ENCODE data around the gene TPO.

TPO gene

GRCh38 chr2:1586251-1586922 is 173.1 kb downstream of the TPO start:
- DNase-seq (ENCODE audit: low read depth), result no peak

GRCh38 chr2:1586923-1587840 is 173.9 kb downstream of the TPO start:
- no peak for DNase-seq (ENCODE audit: low read depth)

DNA sequence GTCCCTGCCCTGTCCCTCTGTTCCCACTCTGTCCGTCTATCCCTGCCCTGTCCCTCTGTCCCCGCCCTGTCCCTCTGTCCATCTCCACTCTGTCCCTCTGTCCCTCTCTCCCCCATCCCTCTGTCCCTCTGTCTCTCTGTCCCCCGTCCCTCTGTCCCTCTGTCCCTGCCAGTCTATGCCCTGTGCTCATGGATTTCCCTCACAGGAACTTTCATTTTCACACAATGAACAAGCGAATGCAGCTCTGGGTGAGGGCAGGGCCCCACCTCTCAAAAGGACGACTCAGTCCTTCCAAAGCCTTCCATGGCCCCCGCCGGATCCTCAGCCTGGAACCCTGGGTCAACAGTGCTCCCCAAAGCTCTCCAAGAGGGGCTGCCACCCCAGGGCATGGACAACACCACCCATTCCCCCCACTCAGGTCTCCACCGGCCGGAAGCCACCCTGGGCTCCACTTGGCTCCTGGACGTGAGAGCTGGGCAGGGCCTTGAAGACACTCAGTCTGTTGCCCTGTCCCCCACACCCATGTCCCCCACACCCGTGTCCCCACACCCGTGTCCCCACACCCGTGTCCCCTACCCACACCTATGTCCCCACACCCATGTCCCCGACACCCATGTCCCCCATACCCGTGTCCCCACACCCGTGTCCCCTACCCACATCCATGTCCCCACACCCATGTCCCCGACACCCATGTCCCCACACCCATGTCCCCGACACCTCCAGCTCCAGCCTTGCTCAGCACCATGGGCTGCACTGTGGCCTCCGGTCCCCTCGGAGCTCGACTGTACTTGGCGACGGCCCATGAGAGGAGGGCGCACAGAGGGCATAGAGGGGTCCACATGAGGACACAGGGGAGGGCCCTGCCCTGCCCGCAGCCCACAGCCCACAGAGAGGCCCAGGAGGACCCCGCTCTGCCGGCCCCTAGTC is 175.1 kb downstream of the TPO start:
- no peak for DNase-seq (ENCODE audit: low read depth)

DNA sequence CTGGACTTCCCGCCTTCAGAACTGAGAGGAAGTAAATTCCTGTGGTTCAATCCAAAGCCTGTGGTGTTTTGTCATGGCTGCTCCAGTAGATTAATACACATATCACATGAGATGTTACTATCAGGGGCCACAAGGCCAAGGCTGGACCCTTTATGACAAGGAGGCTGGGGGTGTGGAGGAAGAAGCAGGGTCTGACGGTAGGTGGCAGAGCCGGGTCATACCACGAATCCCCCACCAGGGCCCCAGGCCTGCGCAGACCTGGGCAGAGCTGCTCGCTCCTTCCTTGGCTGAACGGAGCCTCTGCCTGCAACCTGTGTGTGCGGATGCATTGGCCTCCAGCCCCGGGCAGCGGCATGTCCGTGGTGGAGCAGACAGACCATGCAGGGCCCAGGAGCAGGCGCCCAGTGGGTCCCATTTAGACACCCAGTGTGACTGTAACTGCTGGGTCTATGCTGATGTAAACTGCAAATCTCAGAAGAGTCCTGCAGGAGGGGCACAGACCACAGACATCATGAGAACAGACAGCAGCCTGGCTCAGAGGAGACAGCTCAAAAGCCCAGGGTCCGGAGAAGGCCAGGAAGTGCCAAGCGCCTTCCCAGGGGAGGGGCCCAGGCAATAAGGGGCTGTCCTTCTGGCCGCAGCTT is 175.8 kb downstream of the TPO start:
- no peak for DNase-seq (ENCODE audit: low read depth)

DNA sequence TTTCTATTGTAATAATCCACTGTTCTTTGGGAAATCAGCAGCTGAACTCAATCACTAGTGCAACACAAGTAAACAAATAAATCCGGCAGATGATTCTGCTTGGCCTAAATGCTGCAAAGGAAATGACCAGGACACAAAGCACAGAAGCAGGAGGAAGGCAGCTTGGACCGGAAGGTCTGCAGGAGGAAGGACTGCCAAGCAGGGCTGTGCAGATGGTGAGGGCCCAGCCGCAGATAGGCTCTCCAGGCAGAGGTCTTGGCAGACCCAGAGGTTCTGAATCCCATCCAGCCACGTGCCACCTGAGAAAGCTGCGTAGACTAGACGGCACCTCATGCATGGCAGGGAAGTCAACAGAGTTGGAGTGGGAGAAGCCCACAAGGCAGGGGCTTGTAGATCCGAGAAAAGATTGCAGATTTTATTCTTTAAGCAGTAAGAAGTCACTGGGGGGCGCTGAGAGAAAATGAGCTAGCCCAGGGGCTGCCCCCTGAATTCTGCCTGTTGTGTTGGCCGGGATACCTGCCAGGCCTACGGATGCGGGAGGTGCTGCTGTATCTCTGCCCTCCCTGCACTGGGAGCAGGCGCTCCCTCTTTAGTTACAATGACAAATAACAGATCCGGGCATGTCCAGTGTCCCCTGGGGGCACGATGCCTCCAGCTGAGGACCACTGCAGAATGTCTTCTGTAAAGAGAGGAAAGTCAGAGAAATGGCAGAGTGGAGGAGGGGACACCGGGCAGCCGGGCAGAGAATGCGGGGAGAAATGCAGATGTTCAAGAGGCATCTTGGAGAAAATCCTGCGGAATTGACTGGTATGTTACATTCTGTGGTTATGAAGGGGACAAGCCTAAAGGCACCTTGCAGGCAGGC is 177.6 kb downstream of the TPO start:
- DNase-seq (ENCODE audit: low read depth), result no peak

DNA sequence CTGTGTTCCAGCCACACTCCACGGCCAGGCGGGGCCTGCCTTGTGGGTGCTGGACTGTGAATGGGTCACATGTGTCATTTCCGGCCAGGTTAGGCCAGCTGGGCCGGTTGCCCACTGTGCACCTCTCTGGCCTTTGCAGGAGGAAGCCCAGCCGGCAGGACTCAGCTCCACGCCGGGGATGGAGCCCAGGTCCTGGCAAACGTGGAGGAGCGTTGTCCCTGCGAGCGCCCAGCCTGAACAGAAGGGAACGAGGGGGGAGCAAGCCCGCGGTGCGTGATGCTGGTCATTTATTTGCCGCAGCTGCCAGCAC is 178.2 kb downstream of the TPO start:
- DNase-seq (ENCODE audit: low read depth), result no peak

Measured in activated T-helper 9 cell treated with anti-CD3 and anti-CD28 coated beads, Interleukin-2, amount 50 U/mL, for 16 hours (primary cell).